Ishikawa (cell line): ENCODE results near the gene ZMIZ1.

ENCODE experiments used
- CEBPB ChIP-seq: IDR thresholded peaks from 2 replicates; pipeline ENCODE4 v1.6.1; 2012
- CREB1 ChIP-seq: IDR thresholded peaks from 2 replicates; pipeline ENCODE4 v1.6.1; 2012; ENCODE audit warnings: low read depth
- EGR1 ChIP-seq: IDR thresholded peaks from 2 replicates; pipeline ENCODE4 v1.6.1; 2012
- EP300 ChIP-seq: IDR thresholded peaks from 2 replicates; pipeline ENCODE4 v1.6.1; 2012; ENCODE audit warnings: borderline replicate concordance
- FOXM1 ChIP-seq: IDR thresholded peaks from 2 replicates; pipeline ENCODE4 v1.6.1; 2012; ENCODE audit warnings: low read depth, borderline replicate concordance
- MAX ChIP-seq: IDR thresholded peaks from 2 replicates; pipeline ENCODE4 v1.6.1; 2012
- NFIC ChIP-seq: IDR thresholded peaks from 2 replicates; pipeline ENCODE4 v1.6.1; 2012
- RAD21 ChIP-seq: IDR thresholded peaks from 2 replicates; pipeline ENCODE4 v1.6.1; 2012; ENCODE audit warnings: low read depth
- REST ChIP-seq: IDR thresholded peaks from 2 replicates; pipeline ENCODE4 v1.6.1; 2012; ENCODE audit warnings: low read depth, mild to moderate bottlenecking
- TAF1 ChIP-seq: IDR thresholded peaks from 2 replicates; pipeline ENCODE4 v1.6.1; 2012; ENCODE audit warnings: low read depth, mild to moderate bottlenecking
- TCF12 ChIP-seq: IDR thresholded peaks from 2 replicates; pipeline ENCODE4 v1.6.1; 2012; ENCODE audit warnings: low read depth
- TEAD4 ChIP-seq: IDR thresholded peaks from 2 replicates; pipeline ENCODE4 v1.6.1; 2012
- USF1 ChIP-seq: IDR thresholded peaks from 2 replicates; pipeline ENCODE4 v1.6.1; 2012
- YY1 ChIP-seq: IDR thresholded peaks from 2 replicates; pipeline ENCODE4 v1.6.1; 2012; ENCODE audit warnings: low read depth
- ZBTB7A ChIP-seq: IDR thresholded peaks from 2 replicates; pipeline ENCODE4 v1.6.1; 2012; ENCODE audit warnings: low read depth

The ZMIZ1 gene

GRCh38 chr10:79046741-79047583, 21.8 kb upstream of the ZMIZ1 start:
- no peak for TF ChIP-seq ZBTB7A
- TF ChIP-seq RAD21: no peak
- TF ChIP-seq NFIC: no peak
- no peak for TF ChIP-seq EGR1

- no peak for TF ChIP-seq EGR1
- TF ChIP-seq YY1: no peak
- TF ChIP-seq RAD21: no peak
- no peak for TF ChIP-seq EP300
- no peak for TF ChIP-seq MAX
- no peak for TF ChIP-seq CEBPB
- TF ChIP-seq FOXM1: no peak
- no peak for TF ChIP-seq TAF1
- no peak for TF ChIP-seq REST
- TF ChIP-seq TCF12: no peak
- TF ChIP-seq CREB1: no peak
These were observed 21.2 kb upstream of the ZMIZ1 start for GRCh38 chr10:79047584-79047874.

GRCh38 chr10:79047875-79048638, 20.7 kb upstream of the ZMIZ1 start:
- TF ChIP-seq TCF12: no peak
- no peak for TF ChIP-seq NFIC
- no peak for TF ChIP-seq RAD21
- no peak for TF ChIP-seq ZBTB7A
- no peak for TF ChIP-seq TEAD4
- no peak for TF ChIP-seq REST
- no peak for TF ChIP-seq USF1
- no peak for TF ChIP-seq CEBPB
- no peak for TF ChIP-seq FOXM1

GRCh38 chr10:79048639-79049550, 19.9 kb upstream of the ZMIZ1 start:
- TF ChIP-seq YY1: no peak
- no peak for TF ChIP-seq MAX
- no peak for TF ChIP-seq NFIC
- no peak for TF ChIP-seq RAD21
- no peak for TF ChIP-seq REST
- no peak for TF ChIP-seq CREB1
- TF ChIP-seq ZBTB7A: no peak
- TF ChIP-seq USF1: no peak
- no peak for TF ChIP-seq EP300
- TF ChIP-seq TAF1: no peak
